Right lobe of liver (tissue), 6 donors: ENCODE results near the gene UBASH3B. TPM values are rescaled to one million over a fixed set of nuclear protein-coding genes. Genes with fewer than 3 reads are reported as not detected.
A peak's percentile ranks its signal among the peaks of the same experiment; 100 is the strongest.

ENCODE experiments used
- ATAC-seq, 4 donors: fragments of 200-7000 bp; cut with Tn5 transposase; one replicate each; pipeline ENCODE4 v1.9.1; 2020; ENCODE audit warnings: mild to moderate bottlenecking in 4 of 4, moderate library complexity in 4 of 4
- DNase-seq, 3 donors: peaks; one replicate each; pipeline ENCODE4 v3.0.0-alpha.2; 2020
- H3K27ac ChIP-seq, 3 donors: fragments of 200-600 bp; one replicate each; pipeline ENCODE4 v1.8.0; 2022
- H3K27me3 ChIP-seq, 2 donors: fragments of 200-600 bp; one replicate each; pipeline ENCODE4 v1.8.0; 2022
- H3K36me3 ChIP-seq, 4 donors: fragments of 200-600 bp; sonication (generic) in 1 of 4; one replicate each; pipeline versions ENCODE4 v1.5.1 to v1.8.0; 2017 to 2022; ENCODE audit warnings: control low read depth in 1 of 4
- H3K4me1 ChIP-seq, 4 donors: fragments of 200-600 bp; sonication (generic) in 1 of 4; one replicate each; pipeline versions ENCODE4 v1.5.1 to v1.8.0; 2017 to 2022; ENCODE audit warnings: control low read depth in 1 of 4
- H3K4me3 ChIP-seq, 3 donors: fragments of 200-600 bp; one replicate each; pipeline ENCODE4 v1.8.0; 2022
- H3K9me3 ChIP-seq, 4 donors: fragments of 200-600 bp; sonication (generic) in 1 of 4; one replicate each; pipeline versions ENCODE4 v1.5.1 to v1.8.0; 2017 to 2022; ENCODE audit warnings: control low read depth in 1 of 4
- CTCF ChIP-seq, 4 donors: fragments of 200-600 bp in 3 of 4; fragments of 450-650 bp in 1 of 4; IDR thresholded peaks; one replicate each; pipeline versions ENCODE4 v1.5.1 to v1.8.0; 2016 to 2022; ENCODE audit warnings: antibody characterized with exemption in 4 of 4, mild to moderate bottlenecking in 2 of 4
- POLR2A ChIP-seq: fragments of 450-650 bp; IDR thresholded peaks from one replicate; pipeline ENCODE4 v1.6.1; 2017; ENCODE audit warnings: antibody characterized with exemption, mild to moderate bottlenecking
- WGBS: methylation state at CpG from one replicate; pipeline ENCODE4 v1.1.6; 2018; ENCODE audit warnings: low coverage, low lambda C conversion rate; ENCODE audit not compliant: insufficient coverage; ENCODE audit errors: missing lambda C conversion rate; 5-methylcytosine and 5-hydroxymethylcytosine counted together
- intact Hi-C, 2 donors: fragments of 100-400 bp; cut with DNase I; formaldehyde crosslinking; loops; one replicate each; pipeline versions ENCODE4 v1.11.2 to v1.14.1; 2022
- total RNA-seq, 6 experiments: library from RNA; depleted of rRNA in 2 of 6; stranded (reverse); fragments of >200 nt in 2 of 6; fragmentation: NEBNext Ultra II Directional in 3 of 6; extraction: Animal tissue kit (Norgen Biotek cat#: 25700) in 3 of 6; gene quantifications; one replicate each; pipeline versions ENCODE4 v1.1.0 to v1.2.4, GENCODE V29; 2016 to 2023
- donor health status: DM: no; HTN: yes; CAD: no.
- donor health status: DM: no; HTN: no; CAD: no.
- donor health status: DM: no; HTN: no; CAD: no.
- donor health status: DM: no; HTN: yes; CAD: no.
- donor health status: DM: no; HTN: yes; CAD: no.

The UBASH3B gene
- total RNA-seq, 6 experiments from 2014 or later: 1.7 to 10.5 (median 2.4) TPM

- WGBS: 100% methylated on average over 1 of the region's 3 CpGs
- ATAC-seq: no peak
- TF ChIP-seq POLR2A (no peak), CTCF (IDR thresholded peaks at IDR 0.05) (no peak)
- Histone ChIP-seq H3K27me3 (no peaks in the 10 kb centered on the region), H3K27ac (no peak overlapping the region), H3K4me1 (no peaks in the 10 kb centered on the region), H3K9me3 (no peaks in the 10 kb centered on the region), H3K4me3 (no peak overlapping the region), H3K36me3 (no peaks in the 10 kb centered on the region)
- no peak for DNase-seq
- intact Hi-C loops: no loop called here
Measured at GRCh38 chr11:122723576-122723975, 68.1 kb downstream of the UBASH3B start.

GRCh38 chr11:122724520-122724919 is 69.0 kb downstream of the UBASH3B start:
- no peak for DNase-seq
- TF ChIP-seq CTCF (IDR thresholded peaks at IDR 0.05): no peak
- TF ChIP-seq POLR2A: no peak
- no peaks in the 10 kb centered on the region for H3K4me1 ChIP-seq
- H3K27me3 ChIP-seq: no peaks in the 10 kb centered on the region
- no peaks in the 10 kb centered on the region for H3K36me3 ChIP-seq
- no peak for ATAC-seq
- no peak overlapping the region for H3K27ac ChIP-seq
- no peaks in the 10 kb centered on the region for H3K9me3 ChIP-seq
- intact Hi-C loops: no loop called here
- 46% methylated on average over 5 of the region's 6 CpGs for WGBS
- H3K4me3 ChIP-seq: no peak overlapping the region

GRCh38 chr11:122726028-122726427 is 70.5 kb downstream of the UBASH3B start:
- Histone ChIP-seq H3K36me3 (no peaks in the 10 kb centered on the region), H3K9me3 (no peaks in the 10 kb centered on the region), H3K4me3 (no peak overlapping the region), H3K4me1 (no peaks in the 10 kb centered on the region), H3K27ac (no peak overlapping the region), H3K27me3 (no peaks in the 10 kb centered on the region)
- DNase-seq (no peak), ATAC-seq (no peak)
- intact Hi-C loops: no loop called here
- TF ChIP-seq POLR2A (no peak), CTCF (IDR thresholded peaks at IDR 0.05) (no peak)
- WGBS: 88% methylated on average over 9 of the region's 9 CpGs

- peak; percentile 45 to 60 (median 52) for ATAC-seq
- 39% methylated on average over 19 of the region's 21 CpGs for WGBS
- TF ChIP-seq POLR2A (no peak), CTCF (IDR thresholded peaks at IDR 0.05) (no peak)
- no peak for DNase-seq
- peak overlapping the region in 2 of 3 donors; percentile 43 to 51 for H3K27ac ChIP-seq
- no peaks in the 10 kb centered on the region for H3K9me3 ChIP-seq
- no peaks in the 10 kb centered on the region for H3K36me3 ChIP-seq
- intact Hi-C loops: no loop called here
- H3K4me3 ChIP-seq: no peak overlapping the region
- no peaks in the 10 kb centered on the region for H3K27me3 ChIP-seq
- H3K4me1 ChIP-seq: no peaks in the 10 kb centered on the region
Measured at GRCh38 chr11:122727101-122727929, 71.8 kb downstream of the UBASH3B start.
